GM18517 (cell line): Measurements from ENCODE around the gene CDC42EP1.

Source experiments
- ATAC-seq: cut with Tn5 transposase; IDR thresholded peaks from one replicate; pipeline ENCODE4 v1.9.1; 2021; ENCODE audit warnings: mild to moderate bottlenecking, moderate library complexity; ENCODE audit not compliant: unreplicated experiment

The CDC42EP1 gene

GRCh38 chr22:37559521-37559900, 769 bp upstream of the CDC42EP1 start:
- ATAC-seq, result no peak

- no peak for ATAC-seq
Measured at GRCh38 chr22:37560608-37561211, 430 bp downstream of the CDC42EP1 start.

GRCh38 chr22:37561212-37562048, 1.1 kb downstream of the CDC42EP1 start:
- no peak for ATAC-seq

- ATAC-seq, result no peak
Measured at GRCh38 chr22:37562049-37562875, 2.0 kb downstream of the CDC42EP1 start.

- ATAC-seq, result no peak
Measured at GRCh38 chr22:37563153-37564081, 3.1 kb downstream of the CDC42EP1 start.

- no peak for ATAC-seq
Measured at GRCh38 chr22:37564111-37564711, 3.9 kb downstream of the CDC42EP1 start.

GRCh38 chr22:37565830-37566229, 5.5 kb downstream of the CDC42EP1 start:
- ATAC-seq, result no peak

GRCh38 chr22:37566329-37566837, 6.1 kb downstream of the CDC42EP1 start:
- no peak for ATAC-seq

GRCh38 chr22:37566903-37567798, 6.9 kb downstream of the CDC42EP1 start:
- ATAC-seq, result no peak

- ATAC-seq, result no peak
Measured at GRCh38 chr22:37568012-37568411, 7.7 kb downstream of the CDC42EP1 start.

- ATAC-seq, result no peak
Measured at GRCh38 chr22:37568448-37569008, 8.2 kb downstream of the CDC42EP1 start.

GRCh38 chr22:37569009-37569920, 9.0 kb downstream of the CDC42EP1 start:
- ATAC-seq, result no peak

- no peak for ATAC-seq
Measured at GRCh38 chr22:37569921-37570660, 9.8 kb downstream of the CDC42EP1 start.

- ATAC-seq, result no peak
Measured at GRCh38 chr22:37570661-37570976, 10.3 kb downstream of the CDC42EP1 start.

- ATAC-seq, result no peak
Measured at GRCh38 chr22:37571258-37571991, 11.1 kb downstream of the CDC42EP1 start.

GRCh38 chr22:37571992-37572373, 11.7 kb downstream of the CDC42EP1 start:
- ATAC-seq, result no peak
